Activated CD8-positive, alpha-beta memory T cell treated with anti-CD3 and anti-CD28 coated beads for 48 hours (primary cell): ENCODE measurements around the gene IL1F10.

ENCODE experiments used
- DNase-seq, 3 experiments: peaks; one replicate each; pipeline ENCODE4 v3.0.0-alpha.2; 2020; ENCODE audit warnings: low read depth in 2 of 3, low spot score in 2 of 3

IL1F10 gene, protein sequence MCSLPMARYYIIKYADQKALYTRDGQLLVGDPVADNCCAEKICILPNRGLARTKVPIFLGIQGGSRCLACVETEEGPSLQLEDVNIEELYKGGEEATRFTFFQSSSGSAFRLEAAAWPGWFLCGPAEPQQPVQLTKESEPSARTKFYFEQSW

DNA sequence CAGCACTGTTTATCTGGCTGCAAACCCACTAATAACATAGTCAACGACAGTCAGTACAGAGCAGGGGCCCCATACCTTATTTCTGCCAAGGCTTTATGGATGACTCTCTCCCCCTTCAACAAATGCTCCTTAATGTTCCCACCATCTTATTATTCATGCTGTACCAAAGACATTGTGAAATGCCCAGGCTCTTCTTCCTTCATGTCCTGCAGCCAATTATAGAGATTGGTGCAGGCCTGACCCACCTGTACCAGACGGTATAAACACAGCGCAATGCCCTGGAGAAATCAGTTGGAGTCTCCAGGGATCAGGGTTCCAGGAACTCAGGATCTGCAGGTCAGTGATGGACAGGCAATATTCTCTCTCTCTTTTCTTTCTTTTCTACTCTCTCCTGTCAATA is at the start of gene IL1F10:
Gene IL1F10 (plus strand): TSS at position 290 of the 400 bp plus-strand sequence. CDS start 4,769 bp downstream, outside the sequence.
- DNase-seq = no peak

DNA sequence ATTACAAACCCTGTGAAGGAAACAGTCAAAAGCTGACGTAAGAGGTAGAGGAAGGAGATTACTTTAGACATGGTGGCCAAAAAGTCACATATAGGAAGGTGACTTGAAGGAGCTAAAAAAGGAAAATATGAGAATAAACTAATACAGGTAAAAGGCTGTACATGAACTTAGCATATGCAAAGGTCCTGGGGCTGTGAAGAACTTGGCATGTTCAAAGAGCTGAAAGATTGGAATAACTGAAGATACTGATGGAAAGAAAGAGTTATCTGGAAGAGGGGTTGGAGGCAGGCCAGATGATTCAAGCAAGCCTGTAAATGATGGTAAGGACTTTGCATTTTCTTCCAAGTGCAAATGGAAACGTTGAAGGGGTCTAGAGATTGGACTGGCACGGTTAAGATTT is 49.3 kb upstream of the IL1F10 start:
- DNase-seq = no peak

DNA sequence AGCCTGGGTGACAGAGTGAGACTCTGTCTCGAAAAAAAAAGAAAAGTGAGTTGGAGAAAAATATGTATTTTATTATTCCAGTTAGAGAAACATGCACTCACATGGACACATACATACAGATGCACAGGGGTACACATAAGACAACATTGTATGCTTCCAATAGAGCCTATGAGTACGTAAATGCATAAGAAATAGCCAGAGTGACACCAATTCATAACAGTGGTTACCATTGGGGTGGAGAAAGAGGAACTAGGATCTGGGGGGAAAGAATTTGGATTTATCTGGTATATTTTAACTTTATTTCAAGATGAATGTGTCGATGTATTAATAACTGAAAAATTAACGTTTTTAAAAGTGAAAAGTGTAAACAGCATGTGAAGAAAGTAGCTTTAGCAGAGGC is 46.5 kb upstream of the IL1F10 start:
- DNase-seq = no peak

DNA sequence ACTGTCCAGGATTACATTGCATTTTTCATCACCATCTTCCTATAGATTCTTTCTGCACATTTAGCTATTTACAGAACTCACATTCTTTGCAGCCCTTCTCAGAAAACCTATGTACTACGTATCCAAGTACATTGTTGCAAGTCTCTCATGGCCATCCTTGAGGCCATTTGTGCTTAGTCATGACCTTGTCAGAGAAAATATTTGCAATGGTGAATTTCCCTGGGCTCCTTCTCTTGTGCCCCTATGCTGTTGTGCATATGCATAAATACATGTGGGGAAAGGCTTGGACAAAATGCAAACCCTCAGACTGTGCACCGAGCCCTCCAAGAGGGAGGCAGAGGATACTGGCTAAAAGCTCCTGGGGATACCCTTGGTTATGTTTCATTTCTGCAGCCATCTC is 43.0 kb upstream of the IL1F10 start:
- no peak for DNase-seq

DNA sequence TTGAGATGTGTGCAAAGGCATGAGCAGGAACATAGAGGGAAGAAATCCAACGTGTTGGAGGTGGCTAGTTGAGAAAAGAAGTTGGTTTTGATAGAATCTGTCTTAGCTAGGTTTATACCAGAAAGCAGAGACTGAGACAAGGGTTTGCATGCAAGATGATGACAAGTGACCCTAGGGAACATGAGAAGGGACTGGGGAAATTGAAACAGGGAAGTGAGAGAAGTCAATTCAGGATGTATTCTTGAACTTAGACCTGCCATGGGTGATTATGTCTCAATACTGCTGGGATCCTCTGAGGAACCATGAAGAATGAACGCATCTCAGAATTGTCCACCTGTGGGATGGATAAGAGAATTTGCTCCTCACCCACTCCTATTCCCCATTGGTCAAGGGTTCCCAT is 42.0 kb upstream of the IL1F10 start:
- no peak for DNase-seq

DNA sequence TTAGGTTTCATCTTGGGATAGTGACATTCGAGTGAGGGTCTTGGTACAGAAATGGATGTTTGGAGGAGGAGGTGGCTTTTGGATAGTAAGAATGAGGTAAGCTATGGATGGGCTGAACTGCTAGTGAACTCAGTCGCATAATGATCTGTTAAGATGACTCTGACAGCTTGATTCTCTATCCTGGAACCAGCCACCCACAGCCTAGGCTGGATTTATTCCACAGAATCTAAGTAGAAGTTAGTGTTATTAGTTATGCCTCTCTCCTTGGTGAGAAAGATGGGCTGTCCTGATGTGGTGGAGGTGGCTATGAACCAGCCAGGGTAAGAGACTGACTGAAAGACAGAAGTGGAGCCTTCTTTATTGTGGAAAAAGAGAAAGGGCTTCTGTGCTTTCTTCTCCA is 40.1 kb upstream of the IL1F10 start:
- DNase-seq = no peak

DNA sequence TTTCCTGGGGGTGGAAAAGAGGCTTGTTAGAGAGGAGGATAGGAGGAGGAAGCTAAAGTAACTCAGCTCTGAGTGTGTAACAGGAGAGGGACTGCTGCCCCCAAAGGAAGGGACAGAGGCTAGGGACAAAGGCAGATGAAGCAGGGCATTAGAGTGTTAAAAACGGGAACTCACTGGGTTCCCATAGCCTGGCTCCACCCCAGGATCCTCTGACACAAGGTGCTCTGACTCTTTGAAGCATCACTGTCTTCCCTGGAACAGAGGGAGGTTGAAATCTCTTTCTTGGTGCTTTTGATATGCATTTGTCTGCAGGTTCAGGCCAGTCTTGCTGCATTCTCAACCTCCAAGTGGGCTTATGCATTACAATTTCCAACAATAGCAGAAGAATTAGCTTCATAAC is 39.7 kb upstream of the IL1F10 start:
- no peak for DNase-seq

DNA sequence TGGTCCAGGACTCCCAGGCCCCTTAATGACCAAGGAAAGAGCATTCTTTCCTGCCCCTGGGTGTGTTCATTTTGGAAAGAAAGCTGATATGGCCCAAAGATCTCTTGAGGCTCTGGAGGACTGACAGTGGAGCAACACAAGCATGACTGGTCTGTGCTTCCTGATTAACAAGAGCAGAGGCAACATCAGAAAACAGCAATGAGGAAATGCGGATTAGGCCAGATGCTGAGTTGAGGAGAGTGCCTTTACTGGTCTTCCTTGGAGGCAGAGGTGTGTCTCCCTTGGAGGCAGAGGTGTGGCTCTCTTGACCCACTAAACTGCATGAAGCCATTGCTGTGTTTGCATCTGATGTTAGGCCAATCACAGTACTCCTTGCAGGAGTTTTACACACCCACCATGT is 35.0 kb upstream of the IL1F10 start:
- no peak for DNase-seq

DNA sequence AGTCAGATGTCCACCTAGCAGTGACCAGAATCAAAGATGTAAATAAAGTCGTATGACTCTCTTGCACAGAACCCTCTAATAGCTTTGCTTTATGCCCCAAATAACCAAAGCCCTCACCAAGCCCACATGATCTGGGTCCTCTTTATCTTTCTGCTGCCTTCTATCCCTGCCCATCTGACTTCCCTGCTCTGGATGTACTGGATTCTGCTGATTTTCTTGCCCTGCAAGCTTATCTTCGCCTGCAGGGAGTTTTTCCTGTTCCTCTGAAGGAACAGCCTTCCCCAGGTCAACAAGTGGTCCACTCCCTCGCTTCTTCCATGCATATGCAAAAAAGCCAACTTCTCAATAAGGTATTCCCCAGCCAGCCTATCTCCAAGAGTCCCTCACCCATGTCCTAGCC is 33.8 kb upstream of the IL1F10 start:
- DNase-seq = no peak

DNA sequence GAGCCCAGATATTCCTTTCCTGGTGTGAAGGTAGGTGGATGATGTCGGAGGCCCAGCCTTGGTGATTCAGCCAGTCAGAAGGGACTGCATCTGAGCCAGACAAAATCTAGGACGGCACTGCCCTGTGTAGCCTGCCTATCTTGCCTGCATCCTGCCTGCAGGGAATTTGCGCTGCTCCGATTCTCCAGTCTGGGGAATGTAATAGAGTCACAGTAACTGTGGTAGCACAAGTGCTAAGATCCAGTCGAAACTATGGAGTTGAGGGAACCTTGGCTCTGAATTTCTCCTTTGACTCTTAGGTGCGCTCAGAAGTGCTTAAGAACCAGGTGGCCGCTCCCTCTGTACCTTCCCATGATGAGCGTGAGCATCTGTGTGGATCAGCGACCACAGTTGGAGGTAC is 31.0 kb upstream of the IL1F10 start:
- no peak for DNase-seq

DNA sequence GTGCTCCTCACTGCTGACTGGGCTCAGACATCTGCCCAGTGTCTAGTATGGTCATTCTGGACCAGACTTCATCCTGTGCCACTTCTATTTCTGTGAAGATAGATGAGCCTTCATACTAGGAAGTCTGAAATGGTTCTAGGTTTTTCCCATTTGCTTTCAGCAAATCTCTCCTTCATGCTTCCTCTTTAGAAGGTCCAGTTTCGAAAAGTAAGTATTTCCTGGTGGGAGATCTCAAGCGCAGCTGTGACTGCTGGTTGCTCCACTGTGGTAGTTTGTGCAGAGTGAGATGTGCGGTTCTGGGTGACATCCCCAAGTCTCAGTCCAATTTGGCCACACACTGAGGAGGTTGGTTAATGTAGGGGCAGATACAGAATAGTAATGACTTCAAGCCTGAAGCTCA is 29.5 kb upstream of the IL1F10 start:
- no peak for DNase-seq

DNA sequence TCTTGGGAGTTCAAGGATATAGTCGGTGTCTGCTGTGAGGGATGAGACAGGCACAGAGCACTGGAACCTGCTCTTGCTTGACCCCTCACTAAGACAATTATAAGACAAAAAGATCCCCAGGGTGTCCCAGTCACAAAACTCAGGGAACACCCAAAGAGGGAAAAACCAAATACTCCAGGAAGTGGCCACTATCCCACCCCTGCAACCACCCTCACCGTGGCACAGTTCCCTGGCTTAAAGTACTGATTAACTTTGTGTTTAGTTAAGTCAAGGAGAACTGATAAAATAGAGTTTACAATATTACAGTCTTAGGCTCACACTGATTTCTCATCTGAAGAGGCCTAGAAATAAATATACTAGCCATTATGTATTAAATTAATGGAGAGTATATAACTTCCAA is 28.6 kb upstream of the IL1F10 start:
- DNase-seq = no peak

DNA sequence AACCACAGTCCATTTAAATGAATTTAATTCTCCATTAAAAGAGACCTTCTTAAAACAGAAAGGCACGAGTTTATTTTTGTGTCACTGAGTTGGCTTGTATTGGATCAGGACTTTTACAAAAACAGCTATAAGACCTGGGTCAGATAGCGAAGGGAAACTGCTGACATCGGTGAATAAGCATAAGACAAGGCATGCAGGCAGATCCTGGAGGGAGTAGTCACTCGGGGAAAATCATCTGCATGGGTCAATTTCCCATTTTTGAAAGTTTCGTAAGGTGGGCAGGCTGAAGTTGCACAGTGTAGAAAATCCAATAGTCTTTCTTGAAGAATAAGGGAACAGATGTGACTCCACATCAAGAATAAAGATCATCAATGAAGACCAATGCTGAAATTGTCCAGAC is 28.1 kb upstream of the IL1F10 start:
- no peak for DNase-seq

DNA sequence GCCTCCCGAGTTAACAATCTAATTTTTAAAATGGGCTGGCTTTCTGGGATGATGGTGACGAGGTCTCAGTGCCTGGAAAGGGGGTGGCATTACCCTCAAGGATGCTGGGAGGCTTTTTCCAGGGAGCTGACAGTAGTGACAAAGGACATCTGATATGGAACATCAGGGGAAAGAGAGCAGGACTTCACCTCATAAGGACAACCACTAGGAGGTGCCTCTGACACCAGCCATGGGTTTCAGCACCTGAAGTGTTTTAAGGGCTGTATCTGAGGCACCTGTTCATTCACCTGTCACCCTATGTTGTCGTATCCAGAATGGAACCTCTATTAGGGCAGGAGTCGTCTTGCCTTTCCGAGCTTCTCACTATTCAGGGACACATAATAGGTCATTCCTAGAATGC is 25.9 kb upstream of the IL1F10 start:
- DNase-seq = no peak

DNA sequence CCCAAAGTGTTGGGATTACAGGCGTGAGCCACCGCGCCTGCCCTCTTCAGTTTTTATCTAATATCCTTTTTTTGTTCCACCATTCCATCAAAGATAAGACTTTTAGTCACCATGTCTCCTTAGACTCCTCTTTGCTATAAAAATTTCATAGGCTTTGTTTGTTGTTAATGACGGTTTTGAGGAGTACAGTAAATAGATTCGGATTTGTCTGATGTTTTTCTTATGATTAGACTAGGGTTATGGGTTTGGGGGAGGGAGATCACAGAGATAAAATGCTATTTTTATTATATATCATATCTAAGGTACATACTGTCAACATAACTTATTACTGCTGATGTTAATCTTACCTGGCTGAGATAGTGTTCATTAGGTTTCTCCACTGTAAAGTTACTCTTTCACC is 21.3 kb upstream of the IL1F10 start:
- DNase-seq = no peak

DNA sequence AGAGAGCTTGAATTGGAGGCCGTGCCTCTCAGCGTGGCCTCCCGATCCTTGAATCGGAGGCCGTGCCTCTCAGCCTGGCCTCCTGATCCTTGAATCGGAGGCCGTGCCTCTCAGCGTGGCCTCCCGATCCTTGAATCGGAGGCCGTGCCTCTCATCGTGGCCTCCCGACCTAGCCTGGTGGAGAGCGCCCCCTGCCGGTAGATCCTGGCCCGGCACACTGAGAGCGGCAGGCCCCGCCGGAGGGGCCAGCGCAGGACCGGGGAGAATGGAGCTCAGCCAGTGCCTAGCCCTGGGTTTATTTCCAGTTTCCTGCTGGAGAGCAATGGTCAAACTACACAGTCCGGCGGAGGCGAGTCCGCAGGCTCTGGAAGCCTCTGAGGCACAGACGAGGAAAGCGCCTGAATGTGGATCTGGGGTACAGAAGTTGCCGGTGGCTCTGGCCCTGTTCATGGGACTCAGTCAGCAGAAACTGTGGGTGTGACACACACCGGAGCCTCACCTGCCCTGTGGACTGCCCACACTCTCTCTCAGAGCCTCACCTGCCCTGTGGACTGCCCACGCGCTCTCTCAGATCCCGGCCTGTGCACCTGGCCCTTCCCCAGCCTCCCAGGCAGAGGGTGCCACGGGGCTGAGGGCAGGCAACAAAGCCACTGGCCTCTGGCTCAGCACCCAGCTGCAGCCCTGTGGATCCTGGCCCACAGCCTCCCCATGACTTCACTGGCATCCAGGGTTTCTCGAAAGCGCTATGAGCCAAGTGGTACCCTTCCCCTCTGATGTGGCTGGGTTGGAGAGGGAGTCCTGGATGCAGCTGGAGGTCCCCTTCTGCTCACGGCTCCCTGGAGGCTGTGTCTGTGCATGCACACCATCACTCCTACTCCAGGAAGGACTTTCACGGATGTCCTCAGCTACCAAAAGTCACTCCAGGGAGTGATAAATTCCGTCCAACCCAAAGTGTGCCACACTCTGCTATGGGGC is 16.6 kb upstream of the IL1F10 start:
- DNase-seq = no peak

DNA sequence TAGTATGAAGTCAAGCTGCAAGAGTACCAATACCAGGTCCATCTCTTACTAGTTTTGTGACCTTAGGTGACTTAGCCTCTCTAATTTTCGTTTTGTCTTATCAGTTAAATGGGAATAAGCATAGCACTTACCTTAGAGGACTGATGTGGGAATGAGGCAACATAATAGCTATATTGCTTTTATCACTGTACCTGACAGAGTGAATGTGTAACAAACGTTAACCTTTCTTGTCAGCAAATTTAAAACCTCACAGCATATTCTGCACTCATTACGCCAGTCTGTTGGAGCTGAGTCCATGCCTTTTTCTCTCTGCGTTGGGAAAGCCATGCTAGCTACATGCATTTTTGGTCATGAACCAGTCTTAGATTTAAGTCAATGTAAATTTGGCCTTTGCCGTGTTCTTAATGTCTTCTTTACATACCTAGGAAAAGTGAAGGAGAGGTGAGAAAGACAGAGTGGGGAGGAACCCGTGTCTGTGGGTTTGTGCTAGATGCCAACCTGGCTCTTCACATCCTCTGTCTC is 15.3 kb upstream of the IL1F10 start, which contains the start of gene IL36B:
Gene IL36B (minus strand): TSS at position 472 of the 522 bp plus-strand sequence.
- DNase-seq = no peak

DNA sequence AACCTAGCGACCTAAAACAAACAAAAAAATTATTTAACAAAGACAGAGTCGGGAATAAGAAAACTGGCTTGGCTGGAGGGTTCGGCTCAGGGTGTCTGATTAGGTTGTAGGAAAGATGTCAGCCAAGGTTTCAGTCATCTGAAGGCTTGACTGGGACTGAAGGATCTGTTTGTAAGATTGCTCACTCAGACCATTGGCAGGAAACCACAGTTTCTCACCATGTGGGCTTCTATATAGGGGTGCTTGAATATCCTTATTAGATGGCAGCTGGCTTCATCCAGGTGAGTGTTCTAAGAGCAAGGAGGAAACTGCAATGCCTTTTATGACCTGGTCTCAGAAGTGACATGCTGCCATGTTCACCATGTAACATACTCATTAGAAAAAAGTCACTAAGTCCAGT is 14.1 kb upstream of the IL1F10 start:
- no peak for DNase-seq

DNA sequence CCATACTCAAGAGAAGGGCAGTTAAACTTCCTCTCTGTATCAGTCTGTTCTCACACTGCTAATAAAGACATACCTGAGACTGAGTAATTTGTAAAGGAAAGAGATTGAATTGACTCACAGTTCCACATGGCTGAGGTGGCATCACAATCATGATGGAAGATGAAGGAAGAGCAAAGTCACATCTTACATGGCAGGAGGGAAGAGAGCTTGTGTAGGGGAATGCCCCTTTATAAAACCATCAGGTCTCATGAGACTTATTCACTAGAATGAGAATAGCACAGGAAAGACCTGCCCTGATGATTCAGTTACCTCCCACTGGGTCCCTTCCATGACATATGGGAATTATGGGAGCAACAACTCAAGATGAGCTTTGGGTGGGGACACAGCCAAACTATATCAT is 13.7 kb upstream of the IL1F10 start:
- DNase-seq = no peak

DNA sequence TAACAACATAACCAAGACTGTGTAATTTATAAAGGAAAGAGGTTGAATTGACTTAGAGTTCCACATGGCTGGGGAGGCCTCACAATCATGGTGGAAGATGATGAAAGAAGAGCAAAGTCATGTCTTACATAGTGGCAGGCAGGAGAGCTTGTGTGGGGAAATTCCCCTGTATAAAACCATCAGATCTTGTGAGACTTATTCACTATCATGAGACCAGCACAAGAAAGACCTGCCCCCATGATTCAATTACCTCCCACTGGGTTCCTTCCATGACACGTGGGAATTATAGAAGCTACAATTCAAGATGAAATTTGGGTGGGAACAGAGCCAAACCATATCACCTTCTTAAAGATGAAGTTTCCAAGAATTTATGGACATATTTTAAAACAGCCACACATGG is 11.2 kb upstream of the IL1F10 start:
- DNase-seq = no peak

DNA sequence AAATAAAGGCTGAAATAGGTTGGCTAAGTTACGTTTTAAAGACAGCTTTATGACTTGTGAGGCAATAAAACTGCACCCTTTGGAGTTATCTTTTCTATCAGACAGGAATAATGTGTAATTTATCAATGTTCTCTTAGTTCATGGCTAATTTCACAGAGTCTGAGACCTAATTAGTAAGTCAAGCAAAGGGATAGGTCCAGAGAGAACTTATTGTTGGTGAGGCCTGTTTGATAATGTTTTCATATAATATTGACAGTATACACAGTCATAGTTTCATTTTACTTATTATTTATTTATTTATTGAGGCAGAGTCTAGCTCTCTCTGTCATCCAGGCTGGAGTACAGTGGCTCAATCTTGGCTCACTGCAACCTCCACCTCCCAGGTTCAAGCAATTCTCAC is 10.7 kb upstream of the IL1F10 start:
- no peak for DNase-seq

DNA sequence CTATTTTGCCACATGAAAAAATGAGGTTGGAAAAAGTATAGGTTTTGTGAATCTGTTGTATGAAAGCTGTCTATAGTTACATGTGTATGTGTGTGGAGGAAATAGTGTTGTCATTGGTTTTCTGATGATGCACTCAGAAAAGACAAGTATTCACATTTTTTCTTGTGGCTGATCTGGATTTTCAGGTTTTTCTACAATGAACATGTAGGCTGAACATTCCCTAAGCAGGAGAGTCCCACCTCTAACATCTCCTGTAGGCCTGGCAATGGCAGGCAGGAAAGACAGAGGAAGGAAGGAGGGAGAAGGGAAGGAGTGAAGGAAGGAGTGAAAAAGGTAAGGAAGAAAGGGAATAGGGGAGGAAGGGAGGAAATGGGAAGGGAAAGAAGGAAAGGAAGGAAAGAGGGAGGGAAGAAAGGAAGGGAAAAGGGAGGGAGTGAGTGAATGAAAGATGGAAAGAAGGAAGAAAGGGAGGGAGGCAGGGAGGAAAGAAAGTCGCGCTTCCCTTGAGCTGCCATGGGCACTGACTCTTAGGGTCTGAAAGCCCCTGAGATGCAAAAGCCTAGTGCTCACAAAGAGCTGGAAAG is 9.3 kb upstream of the IL1F10 start:
- no peak for DNase-seq
